Liver (tissue), 9 donors: ENCODE measurements around the gene UMAD1. TPM values are rescaled to one million over a fixed set of nuclear protein-coding genes. Genes with fewer than 3 reads are reported as not detected.

Experiments
- DNase-seq: peaks from one replicate; pipeline ENCODE4 v3.0.0-alpha.2; 2017; ENCODE audit warnings: low spot score
- H3K27ac ChIP-seq, 2 donors: one replicate each; pipeline ENCODE4 v1.7.0; 2013; ENCODE audit warnings: inconsistent platforms in 2 of 2, low read length in 2 of 2, control low read depth in 1 of 2, low read depth in 1 of 2, mild to moderate bottlenecking in 1 of 2
- H3K27me3 ChIP-seq, 4 donors: one replicate each; pipeline versions ENCODE4 v1.6.1 to v1.7.0; 2013; ENCODE audit warnings: low read length in 3 of 4, inconsistent platforms in 1 of 4, mild to moderate bottlenecking in 1 of 4, moderate library complexity in 1 of 4; ENCODE audit not compliant: control insufficient read depth in 4 of 4, insufficient read depth in 4 of 4
- H3K36me3 ChIP-seq, 4 donors: one replicate each; pipeline versions ENCODE4 v1.6.1 to v1.7.0; 2013; ENCODE audit warnings: low read length in 3 of 4, mild to moderate bottlenecking in 3 of 4, low read depth in 1 of 4, moderate library complexity in 1 of 4; ENCODE audit not compliant: control insufficient read depth in 4 of 4, insufficient read depth in 3 of 4
- H3K4me1 ChIP-seq, 4 donors: one replicate each; pipeline versions ENCODE4 v1.6.1 to v1.7.0; 2013; ENCODE audit warnings: low read length in 3 of 4, mild to moderate bottlenecking in 3 of 4, moderate library complexity in 1 of 4; ENCODE audit not compliant: control insufficient read depth in 4 of 4, insufficient read depth in 4 of 4
- H3K4me3 ChIP-seq, 3 donors: one replicate each; pipeline versions ENCODE4 v1.6.1 to v1.7.0; 2013; ENCODE audit warnings: low read length in 3 of 3, control low read depth in 1 of 3, low read depth in 1 of 3, mild to moderate bottlenecking in 1 of 3
- H3K9ac ChIP-seq, 2 donors: one replicate each; pipeline ENCODE4 v1.7.0; 2013; ENCODE audit warnings: low read length in 2 of 2, mild to moderate bottlenecking in 2 of 2, moderate library complexity in 2 of 2, control low read depth in 1 of 2, low read depth in 1 of 2
- H3K9me3 ChIP-seq, 4 donors: one replicate each; pipeline versions ENCODE4 v1.6.1 to v1.7.0; 2013; ENCODE audit warnings: low read length in 3 of 4; ENCODE audit not compliant: control insufficient read depth in 4 of 4
- ATF3 ChIP-seq: IDR thresholded peaks from 2 replicates; pipeline ENCODE4 v1.6.1; 2016; ENCODE audit warnings: antibody characterized with exemption
- CTCF ChIP-seq: fragments of 150-350 bp; IDR thresholded peaks from 2 replicates; pipeline ENCODE4 v1.5.1; 2017; ENCODE audit warnings: improper control_type of control experiment, low read depth, low read length; ENCODE audit not compliant: missing input control
- FOXA1 ChIP-seq: IDR thresholded peaks from 2 replicates; pipeline ENCODE4 v1.6.1; 2016; ENCODE audit warnings: antibody characterized with exemption
- FOXA2 ChIP-seq: IDR thresholded peaks from 2 replicates; pipeline ENCODE4 v1.6.1; 2016; ENCODE audit warnings: antibody characterized with exemption
- GABPA ChIP-seq, 2 donors: IDR thresholded peaks in 1 of 2; conservative IDR thresholded peaks in 1 of 2; 2 replicates each; pipeline ENCODE4 v1.6.1; 2016; ENCODE audit warnings: antibody characterized with exemption in 2 of 2, mild to moderate bottlenecking in 1 of 2, moderate library complexity in 1 of 2
- HNF4A ChIP-seq, 2 donors: conservative IDR thresholded peaks; 2 replicates each; pipeline ENCODE4 v1.6.1; 2016; ENCODE audit warnings: antibody characterized with exemption in 2 of 2, mild to moderate bottlenecking in 2 of 2
- HNF4G ChIP-seq: IDR thresholded peaks from 2 replicates; pipeline ENCODE4 v1.6.1; 2016; ENCODE audit warnings: antibody characterized with exemption
- JUND ChIP-seq, 2 donors: IDR thresholded peaks; 2 replicates each; pipeline ENCODE4 v1.6.1; 2016; ENCODE audit warnings: antibody characterized with exemption in 2 of 2
- MAX ChIP-seq: IDR thresholded peaks from 2 replicates; pipeline ENCODE4 v1.6.1; 2016; ENCODE audit warnings: antibody characterized with exemption
- NR2F2 ChIP-seq: IDR thresholded peaks from 2 replicates; pipeline ENCODE4 v1.6.1; 2016; ENCODE audit warnings: antibody characterized with exemption
- RAD21 ChIP-seq, 2 donors: IDR thresholded peaks; 2 replicates each; pipeline ENCODE4 v1.6.1; 2016; ENCODE audit warnings: antibody characterized with exemption in 2 of 2, mild to moderate bottlenecking in 2 of 2
- REST ChIP-seq: IDR thresholded peaks from 2 replicates; pipeline ENCODE4 v1.6.1; 2016; ENCODE audit warnings: antibody characterized with exemption, mild to moderate bottlenecking
- RXRA ChIP-seq, 2 donors: IDR thresholded peaks; 2 replicates each; pipeline ENCODE4 v1.6.1; 2017 to 2018; ENCODE audit warnings: antibody characterized with exemption in 2 of 2, mild to moderate bottlenecking in 1 of 2
- TAF1 ChIP-seq: conservative IDR thresholded peaks from 2 replicates; pipeline ENCODE4 v1.6.1; 2016; ENCODE audit warnings: antibody characterized with exemption, mild to moderate bottlenecking
- YY1 ChIP-seq: IDR thresholded peaks from 2 replicates; pipeline ENCODE4 v1.6.1; 2016; ENCODE audit warnings: antibody characterized with exemption, mild to moderate bottlenecking
- ZBTB33 ChIP-seq: IDR thresholded peaks from 2 replicates; pipeline ENCODE4 v1.6.1; 2016; ENCODE audit warnings: antibody characterized with exemption
- WGBS: extraction: QIAGEN DNeasy Blood & Tissue Kit; methylation state at CpG from one replicate; pipeline ENCODE4 v1.1.7; 2013; 5-methylcytosine and 5-hydroxymethylcytosine counted together
- polyA plus RNA-seq, 2 donors: library from polyadenylated mRNA; stranded (reverse) in 1 of 2; unstranded in 1 of 2; fragments of 200-250 nt in 1 of 2; fragments of >200 nt in 1 of 2; fragmentation: Nextera tagmentation in 1 of 2; extraction: Ambion mirVana in 1 of 2; gene quantifications; one replicate each; pipeline versions ENCODE4 v1.2.1 to v1.2.3, GENCODE V29; 2013 to 2015
- total RNA-seq, 2 donors: library from RNA; depleted of rRNA; stranded (reverse); fragments of >200 nt; gene quantifications; one replicate each; pipeline ENCODE4 v1.2.3, GENCODE V29; 2014
- donor health status: healthy.
- donor health status: healthy.
- donor health status: healthy.
- donor health status: healthy.
- donor health status: healthy.

Gene UMAD1
- total and polyA plus RNA-seq, 4 donors, result 5.9 to 12.2 (median 7.9) TPM

GRCh38 chr7:7607010-7607409, 33.5 kb upstream of the UMAD1 start:
- H3K9ac ChIP-seq, result no peak overlapping the region
- H3K27me3 ChIP-seq, result no peaks in the 10 kb centered on the region
- 62% methylated on average over 3 of the region's 3 CpGs for WGBS
- peaks cover 4 to 15% (median 12%) of the 10 kb centered on the region in 4 donors for H3K36me3 ChIP-seq
- H3K9me3 ChIP-seq, result no peaks in the 10 kb centered on the region
- TF ChIP-seq GABPA (IDR thresholded peaks at IDR 0.05 in 1 of 2, conservative IDR thresholded peaks at IDR 0.05 in 1 of 2) (no peak), RAD21 (IDR thresholded peaks at IDR 0.05) (no peak), FOXA1 (no peak), FOXA2 (no peak), HNF4G (no peak), MAX (no peak), YY1 (no peak), ZBTB33 (no peak), JUND (IDR thresholded peaks at IDR 0.05) (no peak), CTCF (no peak), HNF4A (conservative IDR thresholded peaks at IDR 0.05) (no peak), RXRA (IDR thresholded peaks at IDR 0.05) (no peak), TAF1 (no peak), NR2F2 (no peak)
- no peaks in the 10 kb centered on the region for H3K4me1 ChIP-seq
- H3K27ac ChIP-seq, result no peak overlapping the region
- DNase-seq, result no peak
- H3K4me3 ChIP-seq, result no peak overlapping the region

GRCh38 chr7:7609330-7609729, 31.2 kb upstream of the UMAD1 start:
- TF ChIP-seq RXRA (IDR thresholded peaks at IDR 0.05) (no peak), HNF4G (no peak), FOXA2 (no peak), JUND (IDR thresholded peaks at IDR 0.05) (no peak), FOXA1 (no peak), MAX (no peak), HNF4A (conservative IDR thresholded peaks at IDR 0.05) (no peak), GABPA (IDR thresholded peaks at IDR 0.05 in 1 of 2, conservative IDR thresholded peaks at IDR 0.05 in 1 of 2) (no peak), RAD21 (IDR thresholded peaks at IDR 0.05) (no peak)
- WGBS, result 97% methylated on average over 2 of the region's 2 CpGs
- Histone ChIP-seq H3K4me1 (no peaks in the 10 kb centered on the region), H3K9me3 (no peaks in the 10 kb centered on the region), H3K36me3 (peaks cover 4 to 15% (median 12%) of the 10 kb centered on the region in 4 donors), H3K9ac (no peak overlapping the region), H3K27me3 (no peaks in the 10 kb centered on the region), H3K4me3 (no peak overlapping the region), H3K27ac (no peak overlapping the region)
- DNase-seq, result no peak

GRCh38 chr7:7612519-7612918, 28.0 kb upstream of the UMAD1 start:
- H3K4me3 ChIP-seq, result no peak overlapping the region
- DNase-seq, result no peak
- 94% methylated on average over 1 of the region's 1 CpG for WGBS
- no peak overlapping the region for H3K27ac ChIP-seq
- H3K4me1 ChIP-seq, result no peaks in the 10 kb centered on the region
- H3K27me3 ChIP-seq, result no peaks in the 10 kb centered on the region
- TF ChIP-seq ATF3 (no peak), RAD21 (IDR thresholded peaks at IDR 0.05) (no peak), REST (no peak)
- peaks cover 0 to 11% (median 5%) of the 10 kb centered on the region in 4 donors for H3K36me3 ChIP-seq
- no peak overlapping the region for H3K9ac ChIP-seq
- H3K9me3 ChIP-seq, result no peaks in the 10 kb centered on the region
